Measurements from ENCODE around the gene BCL2L15.

BCL2L15 gene

DNA sequence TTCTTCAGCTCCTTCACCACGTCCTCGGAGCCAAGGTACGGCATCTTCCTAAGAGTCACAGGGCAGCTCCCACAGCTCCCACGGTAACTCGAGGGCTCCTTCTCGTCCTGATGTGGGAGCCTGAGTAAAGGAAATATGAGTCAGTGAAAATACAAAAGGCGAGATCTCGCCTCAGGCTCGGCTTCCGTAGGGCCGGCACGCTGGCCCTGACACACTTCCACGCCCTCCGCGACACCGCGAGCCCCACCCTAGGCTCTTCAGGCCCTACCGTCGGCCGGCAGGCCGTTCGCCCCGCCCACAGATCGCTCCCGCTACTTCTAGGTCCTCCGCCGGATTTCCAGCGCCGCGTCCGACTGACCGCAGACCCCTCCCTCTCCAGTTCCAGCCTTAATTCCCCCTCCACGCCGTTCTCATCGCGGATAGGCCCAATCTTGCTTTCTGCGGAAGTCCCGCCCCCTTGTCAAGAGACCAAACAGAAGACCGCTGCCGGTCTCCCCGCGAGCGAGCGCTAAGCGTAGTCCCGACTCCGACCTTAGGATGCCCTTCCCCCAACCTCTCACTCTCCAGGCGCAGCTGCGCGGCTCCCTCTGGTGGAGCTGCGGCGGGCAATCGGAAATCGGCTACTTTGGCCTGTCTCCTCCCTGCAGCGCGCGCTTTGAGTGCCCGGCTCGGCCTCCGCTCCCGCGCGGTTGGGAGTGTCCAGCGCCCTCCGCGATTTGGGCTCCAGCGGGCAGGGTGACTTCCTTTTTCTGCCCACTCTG, 17.5 kb upstream of the BCL2L15 start, which contains the start of the genes AP4B1 and DCLRE1B:
AP4B1 (minus strand) TSS at position 126 of the 761 bp plus-strand sequence; CDS start at position 44, 82 bp downstream.
DCLRE1B (plus strand) TSS at position 653 of the 761 bp plus-strand sequence. CDS start 261 bp downstream, outside the sequence.
- Histone ChIP-seq H3K36me3 (ENCODE audit: insufficient read depth, low read length) (peaks cover 38% of the 10 kb centered on the region), H3K9ac (ENCODE audit: low read depth, low read length) (peak within 1 kb of the TSS; percentile 89), H3K27me3 (ENCODE audit: insufficient read depth, low read length) (no peaks in the 10 kb centered on the region), H3K9me3 (ENCODE audit: insufficient read depth, low read depth, low read length) (no peaks in the 10 kb centered on the region), H3K4me1 (ENCODE audit: insufficient read depth, low read length) (peaks cover 5% of the 10 kb centered on the region; the same call in 1 of the 2 replicates), H3K4me3 (ENCODE audit: low read length) (peak within 1 kb of the TSS; percentile 98), H3K27ac (ENCODE audit: low read depth, low read length) (peak within 1 kb of the TSS; percentile 84)
- WGBS, result under 1% methylated on average over 67 of the region's 67 CpGs

DNA sequence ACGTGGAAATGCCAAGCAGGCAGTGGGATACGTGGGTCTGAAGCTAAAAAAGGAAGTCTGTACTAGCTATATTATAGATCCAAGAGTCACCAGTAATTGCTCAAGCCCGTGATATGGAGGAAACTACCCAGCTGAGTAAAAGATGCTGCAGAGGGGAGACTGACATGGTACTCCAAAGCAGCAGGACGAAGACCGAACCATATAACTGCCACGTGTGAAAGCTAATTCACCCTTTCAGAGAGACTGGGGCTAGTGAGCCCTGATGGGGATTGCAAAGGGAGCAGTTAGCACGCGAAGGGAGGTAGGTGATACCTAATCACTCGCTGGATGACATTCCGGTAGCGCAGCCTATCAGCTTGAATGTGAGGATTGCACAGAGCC, 16.9 kb upstream of the BCL2L15 start:
- Histone ChIP-seq H3K27ac (ENCODE audit: low read depth, low read length) (peak overlapping the region; percentile 74; the same call in 1 of the 2 replicates), H3K27me3 (ENCODE audit: insufficient read depth, low read length) (no peaks in the 10 kb centered on the region), H3K4me1 (ENCODE audit: insufficient read depth, low read length) (peaks cover 5% of the 10 kb centered on the region; the same call in 1 of the 2 replicates), H3K9ac (ENCODE audit: low read depth, low read length) (peak overlapping the region; percentile 72), H3K36me3 (ENCODE audit: insufficient read depth, low read length) (peaks cover 38% of the 10 kb centered on the region), H3K4me3 (ENCODE audit: low read length) (peak overlapping the region; percentile 98), H3K9me3 (ENCODE audit: insufficient read depth, low read depth, low read length) (no peaks in the 10 kb centered on the region)
- WGBS, result 5% methylated on average over 11 of the region's 11 CpGs

DNA sequence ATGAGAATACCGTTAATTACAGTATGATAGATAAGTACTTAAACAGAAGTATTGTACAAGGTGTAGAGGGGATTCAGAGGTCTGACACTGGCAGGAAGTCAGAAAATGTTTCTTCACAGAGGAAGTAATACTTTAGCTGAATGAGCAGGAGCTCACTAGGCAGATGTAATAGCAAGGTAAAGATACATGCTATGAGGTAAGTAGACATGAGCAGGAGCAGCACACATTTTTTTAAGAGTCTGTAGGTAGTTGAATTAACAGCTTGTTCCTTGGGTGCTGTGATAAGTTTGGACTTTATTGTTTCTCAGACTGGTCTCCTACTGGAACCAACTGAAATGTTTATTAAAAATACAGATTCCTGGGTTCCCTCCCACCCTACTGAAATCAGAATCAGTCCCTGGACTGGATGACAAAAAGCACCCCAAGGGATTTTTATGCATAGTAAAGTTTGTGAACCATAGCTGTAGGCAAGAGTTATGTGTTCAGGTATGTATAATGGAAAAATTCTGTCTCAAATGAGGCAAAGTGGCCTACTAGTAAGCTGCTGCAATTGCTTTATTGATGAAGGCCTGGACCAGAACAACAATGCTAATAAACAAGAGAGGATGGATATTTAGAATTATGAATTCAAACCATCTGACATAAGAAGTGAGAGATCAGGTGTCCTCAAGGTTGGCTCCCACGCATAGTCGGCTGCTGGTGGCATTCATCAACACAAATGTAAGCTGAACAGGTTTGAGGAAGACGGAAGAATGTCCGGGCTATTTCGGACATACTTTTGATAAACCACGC, 16.3 kb upstream of the BCL2L15 start:
- Histone ChIP-seq H3K9me3 (ENCODE audit: insufficient read depth, low read depth, low read length) (no peaks in the 10 kb centered on the region), H3K4me1 (ENCODE audit: insufficient read depth, low read length) (peaks cover 5% of the 10 kb centered on the region; the same call in 1 of the 2 replicates), H3K9ac (ENCODE audit: low read depth, low read length) (peak overlapping the region; percentile 72; the same call in 1 of the 2 replicates), H3K36me3 (ENCODE audit: insufficient read depth, low read length) (peaks cover 38% of the 10 kb centered on the region), H3K27me3 (ENCODE audit: insufficient read depth, low read length) (no peaks in the 10 kb centered on the region), H3K4me3 (ENCODE audit: low read length) (peak overlapping the region; percentile 98), H3K27ac (ENCODE audit: low read depth, low read length) (no peak overlapping the region)
- 72% methylated on average over 7 of the region's 7 CpGs for WGBS

DNA sequence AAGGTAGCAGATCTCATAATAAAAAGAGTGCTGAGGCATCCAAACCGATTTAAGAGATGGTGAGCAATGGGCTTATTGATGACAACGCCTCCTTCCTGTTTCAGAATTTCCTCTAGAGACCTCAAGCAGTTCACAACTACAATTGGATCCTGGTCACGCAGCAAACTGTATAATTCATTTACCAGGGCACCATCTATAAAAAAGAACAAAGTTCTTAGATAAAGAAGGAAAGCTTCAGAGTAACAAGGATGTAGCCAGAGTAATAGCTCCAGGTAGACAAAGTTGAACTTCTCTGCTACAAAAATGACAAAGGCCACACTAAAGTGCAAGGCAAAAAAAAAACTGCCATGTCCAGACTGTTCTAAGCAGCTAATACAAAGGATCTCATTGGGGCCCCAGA, 13.8 kb upstream of the BCL2L15 start:
- H3K27me3 ChIP-seq (ENCODE audit: insufficient read depth, low read length), result no peaks in the 10 kb centered on the region
- H3K27ac ChIP-seq (ENCODE audit: low read depth, low read length), result no peak overlapping the region
- H3K4me1 ChIP-seq (ENCODE audit: insufficient read depth, low read length), result peaks cover 5% of the 10 kb centered on the region; the same call in 1 of the 2 replicates
- 91% methylated on average over 3 of the region's 3 CpGs for WGBS
- no peak overlapping the region for H3K9ac ChIP-seq (ENCODE audit: low read depth, low read length)
- H3K4me3 ChIP-seq (ENCODE audit: low read length), result no peak overlapping the region
- H3K9me3 ChIP-seq (ENCODE audit: insufficient read depth, low read depth, low read length), result no peaks in the 10 kb centered on the region
- H3K36me3 ChIP-seq (ENCODE audit: insufficient read depth, low read length), result peaks cover 49% of the 10 kb centered on the region

DNA sequence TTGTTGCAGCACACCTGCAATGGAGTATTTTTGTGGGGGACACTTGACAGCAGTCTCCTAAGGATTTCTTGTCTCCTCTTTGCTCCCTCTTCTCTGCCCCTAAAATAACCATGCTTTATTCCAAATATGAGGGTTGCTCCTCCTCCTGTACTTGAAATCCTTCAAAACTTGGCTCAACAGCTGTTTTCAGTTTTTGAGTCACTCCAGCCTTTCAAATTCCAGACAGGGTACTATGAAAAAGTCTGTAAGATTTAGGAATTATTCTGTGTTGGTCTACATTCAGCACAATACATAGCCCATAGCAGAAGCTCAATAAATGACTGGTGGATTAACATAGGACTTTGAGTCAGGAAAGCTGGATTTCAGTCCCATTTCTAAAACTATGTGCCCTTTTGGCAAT, 11.7 kb upstream of the BCL2L15 start:
- Histone ChIP-seq H3K9ac (ENCODE audit: low read depth, low read length) (no peak overlapping the region), H3K27ac (ENCODE audit: low read depth, low read length) (no peak overlapping the region), H3K4me3 (ENCODE audit: low read length) (no peak overlapping the region), H3K36me3 (ENCODE audit: insufficient read depth, low read length) (peaks cover 66% of the 10 kb centered on the region), H3K27me3 (ENCODE audit: insufficient read depth, low read length) (no peaks in the 10 kb centered on the region), H3K4me1 (ENCODE audit: insufficient read depth, low read length) (peaks cover 4% of the 10 kb centered on the region; the same call in 1 of the 2 replicates), H3K9me3 (ENCODE audit: insufficient read depth, low read depth, low read length) (no peaks in the 10 kb centered on the region)

DNA sequence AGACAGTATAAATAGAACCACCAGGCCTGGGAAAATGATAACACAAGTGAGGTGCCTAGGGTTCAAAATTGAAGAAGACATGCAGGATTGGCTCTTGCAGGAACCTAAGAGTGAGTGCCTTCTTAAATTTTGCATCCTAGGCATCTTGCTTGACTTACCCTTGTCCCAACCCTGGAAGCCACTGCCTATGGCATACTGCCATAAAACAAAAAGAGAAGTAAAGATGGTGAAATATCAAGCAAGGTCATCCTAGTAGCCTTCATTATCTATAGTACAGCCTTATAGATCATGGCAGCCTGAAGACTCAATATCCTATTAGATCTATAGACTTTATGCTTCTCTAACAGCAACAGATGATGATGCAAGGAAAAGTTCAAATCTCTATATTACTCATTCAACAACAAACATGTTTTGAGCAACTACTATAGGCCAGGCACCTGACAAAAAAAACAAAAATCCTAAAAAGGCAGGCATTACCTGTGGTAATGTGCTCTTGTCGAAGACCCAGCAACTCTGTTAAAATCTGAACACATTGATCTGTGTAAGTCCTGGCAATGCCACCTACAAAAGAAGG, 10.9 kb upstream of the BCL2L15 start:
- no peak overlapping the region for H3K27ac ChIP-seq (ENCODE audit: low read depth, low read length)
- no peaks in the 10 kb centered on the region for H3K4me1 ChIP-seq (ENCODE audit: insufficient read depth, low read length)
- H3K9me3 ChIP-seq (ENCODE audit: insufficient read depth, low read depth, low read length), result no peaks in the 10 kb centered on the region
- WGBS, result 81% methylated on average over 1 of the region's 1 CpG
- H3K9ac ChIP-seq (ENCODE audit: low read depth, low read length), result no peak overlapping the region
- H3K27me3 ChIP-seq (ENCODE audit: insufficient read depth, low read length), result no peaks in the 10 kb centered on the region
- peaks cover 66% of the 10 kb centered on the region for H3K36me3 ChIP-seq (ENCODE audit: insufficient read depth, low read length)
- no peak overlapping the region for H3K4me3 ChIP-seq (ENCODE audit: low read length)

DNA sequence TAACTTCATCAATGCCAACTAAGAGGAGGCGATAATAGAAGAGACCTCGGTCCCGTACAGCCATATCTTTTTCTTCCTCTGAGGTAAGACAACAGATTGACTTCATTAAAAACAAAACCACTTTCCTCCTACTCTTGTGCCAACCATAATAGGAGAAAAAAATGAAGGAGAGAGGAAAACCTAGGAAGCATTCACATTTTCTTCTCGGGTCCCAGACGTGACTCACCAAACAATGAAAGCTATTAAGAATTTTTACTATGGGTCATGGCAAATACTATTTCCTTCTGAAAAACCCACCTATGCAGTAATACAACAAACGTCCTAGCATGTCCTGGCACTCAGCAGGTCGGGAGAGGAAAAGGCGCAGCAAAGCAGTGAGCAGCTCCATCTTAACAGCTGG, 8.6 kb upstream of the BCL2L15 start:
- no peaks in the 10 kb centered on the region for H3K9me3 ChIP-seq (ENCODE audit: insufficient read depth, low read depth, low read length)
- H3K27ac ChIP-seq (ENCODE audit: low read depth, low read length), result no peak overlapping the region
- peaks cover 57% of the 10 kb centered on the region for H3K36me3 ChIP-seq (ENCODE audit: insufficient read depth, low read length)
- no peak overlapping the region for H3K4me3 ChIP-seq (ENCODE audit: low read length)
- H3K27me3 ChIP-seq (ENCODE audit: insufficient read depth, low read length), result no peaks in the 10 kb centered on the region
- 94% methylated on average over 8 of the region's 8 CpGs for WGBS
- H3K4me1 ChIP-seq (ENCODE audit: insufficient read depth, low read length), result no peaks in the 10 kb centered on the region
- H3K9ac ChIP-seq (ENCODE audit: low read depth, low read length), result no peak overlapping the region

DNA sequence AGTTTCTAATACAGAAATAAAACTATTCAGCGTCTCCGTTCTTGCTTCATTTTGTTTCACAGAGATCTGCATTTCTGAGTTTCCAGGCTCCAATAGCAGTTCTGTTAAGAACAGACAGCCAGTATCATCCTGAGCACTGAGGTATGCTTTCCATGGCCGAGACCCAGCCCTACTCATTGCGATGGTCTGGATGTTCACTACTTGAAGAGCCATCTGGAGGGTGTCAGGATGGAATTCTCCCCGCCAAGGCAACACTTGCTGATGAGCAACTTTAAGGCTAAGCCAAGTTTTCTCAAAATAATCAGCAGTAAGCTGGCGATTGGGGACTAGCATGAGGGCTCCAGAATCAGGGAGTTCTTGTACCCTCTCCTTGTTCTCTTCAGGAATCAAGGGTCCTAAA, 7.7 kb upstream of the BCL2L15 start:
- Histone ChIP-seq H3K4me1 (ENCODE audit: insufficient read depth, low read length) (no peaks in the 10 kb centered on the region), H3K4me3 (ENCODE audit: low read length) (no peak overlapping the region), H3K27ac (ENCODE audit: low read depth, low read length) (no peak overlapping the region), H3K9ac (ENCODE audit: low read depth, low read length) (no peak overlapping the region), H3K9me3 (ENCODE audit: insufficient read depth, low read depth, low read length) (no peaks in the 10 kb centered on the region), H3K27me3 (ENCODE audit: insufficient read depth, low read length) (no peaks in the 10 kb centered on the region), H3K36me3 (ENCODE audit: insufficient read depth, low read length) (peaks cover 53% of the 10 kb centered on the region)
- 93% methylated on average over 6 of the region's 6 CpGs for WGBS

DNA sequence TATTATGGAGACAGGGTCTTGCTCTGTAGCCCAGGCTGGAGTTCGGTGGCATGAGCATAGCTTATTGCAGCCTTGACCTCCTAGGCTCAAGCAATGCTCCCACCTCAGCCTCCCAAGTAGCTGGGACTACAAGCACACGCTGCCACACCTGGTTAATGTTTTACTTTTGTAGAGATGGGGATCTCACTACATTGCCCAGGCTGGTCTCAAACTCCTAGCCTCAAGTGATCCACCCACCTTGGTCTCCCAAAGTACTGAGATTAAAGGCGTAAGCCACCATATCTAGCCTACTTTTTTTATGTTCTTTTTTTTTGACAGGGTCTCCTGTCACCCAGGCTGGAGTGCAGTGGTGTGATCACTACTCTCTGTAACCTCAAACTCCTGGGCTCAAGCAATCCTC, 5.9 kb upstream of the BCL2L15 start:
- no peak overlapping the region for H3K27ac ChIP-seq (ENCODE audit: low read depth, low read length)
- no peak overlapping the region for H3K9ac ChIP-seq (ENCODE audit: low read depth, low read length)
- H3K4me1 ChIP-seq (ENCODE audit: insufficient read depth, low read length), result no peaks in the 10 kb centered on the region
- peaks cover 35% of the 10 kb centered on the region for H3K36me3 ChIP-seq (ENCODE audit: insufficient read depth, low read length)
- 93% methylated on average over 3 of the region's 3 CpGs for WGBS
- H3K27me3 ChIP-seq (ENCODE audit: insufficient read depth, low read length), result no peaks in the 10 kb centered on the region
- no peaks in the 10 kb centered on the region for H3K9me3 ChIP-seq (ENCODE audit: insufficient read depth, low read depth, low read length)
- H3K4me3 ChIP-seq (ENCODE audit: low read length), result no peak overlapping the region

DNA sequence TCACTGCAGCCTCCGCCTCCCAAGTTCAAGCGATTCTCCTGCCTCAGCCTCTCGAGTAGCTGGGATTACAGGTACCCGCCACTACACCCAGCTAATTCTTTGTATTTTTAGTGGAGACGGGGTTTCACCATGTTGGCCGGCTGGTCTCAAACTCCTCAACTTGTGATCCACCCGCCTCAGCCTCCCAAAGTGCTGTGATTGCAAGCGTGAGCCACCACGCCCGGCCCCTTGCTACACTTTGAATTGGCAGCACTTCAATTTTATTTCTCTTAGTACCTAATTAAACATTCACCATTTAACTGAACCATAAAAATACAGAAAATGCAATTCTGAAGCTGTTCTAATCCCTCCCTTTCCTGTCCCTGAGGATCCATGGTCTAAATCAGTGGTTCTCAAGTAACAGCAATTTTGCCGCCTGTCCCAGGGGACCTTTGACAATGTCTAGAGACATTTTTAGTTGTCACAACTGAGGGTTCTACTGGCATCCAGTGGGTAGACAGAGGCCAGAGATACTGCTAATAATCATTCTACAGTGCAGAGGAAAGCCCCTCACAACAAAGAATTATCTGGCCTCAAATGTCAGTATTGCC, 4.3 kb upstream of the BCL2L15 start:
- Histone ChIP-seq H3K27ac (ENCODE audit: low read depth, low read length) (no peak overlapping the region), H3K4me1 (ENCODE audit: insufficient read depth, low read length) (no peaks in the 10 kb centered on the region)
- WGBS, result 91% methylated on average over 11 of the region's 11 CpGs

More for the DNA sequence above, 4.3 kb upstream of the BCL2L15 start:
- peaks cover 23% of the 10 kb centered on the region for H3K36me3 ChIP-seq (ENCODE audit: insufficient read depth, low read length)
- no peaks in the 10 kb centered on the region for H3K9me3 ChIP-seq (ENCODE audit: insufficient read depth, low read depth, low read length)
- H3K4me3 ChIP-seq (ENCODE audit: low read length), result no peak overlapping the region
- no peaks in the 10 kb centered on the region for H3K27me3 ChIP-seq (ENCODE audit: insufficient read depth, low read length)
- H3K9ac ChIP-seq (ENCODE audit: low read depth, low read length), result no peak overlapping the region
